Activated CD4-positive, alpha-beta T cell treated with anti-CD3 and anti-CD28 coated beads, Interleukin-2, amount 50 U/mL, for 1 hour (primary cell): ENCODE data around the gene GATD1.

Experiments used
- DNase-seq: peaks from one replicate; pipeline ENCODE4 v3.0.0-alpha.2; 2020

GATD1 gene, protein sequence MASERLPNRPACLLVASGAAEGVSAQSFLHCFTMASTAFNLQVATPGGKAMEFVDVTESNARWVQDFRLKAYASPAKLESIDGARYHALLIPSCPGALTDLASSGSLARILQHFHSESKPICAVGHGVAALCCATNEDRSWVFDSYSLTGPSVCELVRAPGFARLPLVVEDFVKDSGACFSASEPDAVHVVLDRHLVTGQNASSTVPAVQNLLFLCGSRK

DNA sequence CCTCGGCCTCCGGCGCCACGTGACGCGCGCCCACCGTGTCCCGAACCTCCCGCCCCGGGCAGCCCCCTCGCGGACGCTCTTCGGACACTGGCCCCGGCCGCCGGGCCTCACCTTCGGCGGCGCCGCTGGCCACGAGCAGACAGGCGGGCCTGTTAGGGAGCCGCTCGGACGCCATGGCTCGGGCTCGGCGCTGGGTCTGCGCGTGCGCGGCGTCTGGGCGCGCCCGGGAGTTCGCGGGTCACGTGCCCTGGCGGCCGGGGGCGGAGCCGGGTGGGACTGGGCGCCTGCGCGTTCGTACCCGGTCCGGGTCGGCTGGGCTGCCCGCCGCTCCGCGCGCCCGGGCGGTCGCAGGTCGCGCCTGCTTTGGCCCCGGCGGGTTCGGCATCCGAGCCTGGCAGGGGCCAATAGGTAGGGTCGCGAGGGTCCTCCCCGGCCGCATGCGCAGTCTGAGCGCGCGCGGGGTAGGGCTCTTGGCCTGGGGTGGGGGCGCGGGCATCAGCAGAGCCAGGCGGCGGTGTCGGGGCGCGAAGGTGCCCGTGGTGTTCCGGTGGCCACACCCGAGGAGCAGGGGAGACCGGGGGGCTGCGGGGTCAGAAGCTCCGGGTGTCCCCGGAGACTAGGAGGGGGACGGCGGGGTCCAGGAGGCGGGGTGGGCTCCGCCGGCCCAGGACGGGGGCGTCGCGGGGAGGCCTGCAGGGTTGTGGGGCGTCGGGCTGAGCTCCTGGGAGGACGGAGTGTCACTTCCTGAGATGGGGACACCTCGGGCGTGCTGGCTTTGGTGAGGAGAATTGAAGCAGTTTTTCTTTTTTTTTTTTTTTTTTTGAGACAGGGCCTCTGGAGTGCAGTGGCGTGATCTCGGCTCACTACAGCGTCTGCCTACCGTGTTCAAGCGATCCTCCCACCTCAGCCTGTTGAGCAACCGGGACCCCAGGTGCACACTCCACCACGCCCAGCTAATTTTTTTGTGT is at the start of gene GATD1:
GATD1 (minus strand) TSS at position 200 of the 968 bp plus-strand sequence; CDS start at position 175, 25 bp downstream.
- peak; percentile 93 for DNase-seq

DNA sequence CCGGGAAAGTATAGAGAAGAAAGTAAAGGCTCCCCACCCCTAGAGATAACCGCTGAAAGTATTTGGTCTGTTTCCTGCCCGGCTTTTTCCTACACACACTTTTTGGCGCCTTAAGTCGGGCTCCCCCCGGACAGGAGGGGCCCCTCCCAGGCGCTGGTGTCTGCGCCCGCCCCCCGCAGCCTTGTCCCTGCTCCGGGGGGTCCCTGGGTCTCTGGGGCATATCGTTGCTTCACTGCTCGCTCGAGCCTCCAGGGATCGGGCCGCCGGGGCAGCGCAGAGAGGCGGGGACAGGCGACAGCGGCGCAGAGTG is 49.5 kb upstream of the GATD1 start:
- DNase-seq = no peak

DNA sequence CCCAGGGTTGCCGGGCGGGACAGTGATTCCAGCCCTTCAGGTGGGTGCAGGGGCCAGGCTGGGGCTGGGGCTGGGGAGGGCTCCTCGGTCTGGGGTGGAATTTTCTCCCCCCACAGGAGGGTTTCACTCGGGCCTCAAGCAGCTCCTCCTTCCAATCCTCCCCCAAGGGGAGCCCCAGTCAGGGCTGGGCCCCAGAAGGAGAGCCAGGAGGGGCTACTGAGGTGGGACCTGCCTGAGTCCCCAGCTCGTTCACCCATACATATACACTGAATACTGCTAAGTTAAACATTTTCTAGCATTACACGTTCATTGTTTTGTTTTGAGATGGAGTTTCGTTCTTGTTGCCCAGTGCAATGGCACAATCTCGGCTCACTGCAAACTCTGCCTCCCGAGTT is 48.9 kb upstream of the GATD1 start:
- DNase-seq = no peak

DNA sequence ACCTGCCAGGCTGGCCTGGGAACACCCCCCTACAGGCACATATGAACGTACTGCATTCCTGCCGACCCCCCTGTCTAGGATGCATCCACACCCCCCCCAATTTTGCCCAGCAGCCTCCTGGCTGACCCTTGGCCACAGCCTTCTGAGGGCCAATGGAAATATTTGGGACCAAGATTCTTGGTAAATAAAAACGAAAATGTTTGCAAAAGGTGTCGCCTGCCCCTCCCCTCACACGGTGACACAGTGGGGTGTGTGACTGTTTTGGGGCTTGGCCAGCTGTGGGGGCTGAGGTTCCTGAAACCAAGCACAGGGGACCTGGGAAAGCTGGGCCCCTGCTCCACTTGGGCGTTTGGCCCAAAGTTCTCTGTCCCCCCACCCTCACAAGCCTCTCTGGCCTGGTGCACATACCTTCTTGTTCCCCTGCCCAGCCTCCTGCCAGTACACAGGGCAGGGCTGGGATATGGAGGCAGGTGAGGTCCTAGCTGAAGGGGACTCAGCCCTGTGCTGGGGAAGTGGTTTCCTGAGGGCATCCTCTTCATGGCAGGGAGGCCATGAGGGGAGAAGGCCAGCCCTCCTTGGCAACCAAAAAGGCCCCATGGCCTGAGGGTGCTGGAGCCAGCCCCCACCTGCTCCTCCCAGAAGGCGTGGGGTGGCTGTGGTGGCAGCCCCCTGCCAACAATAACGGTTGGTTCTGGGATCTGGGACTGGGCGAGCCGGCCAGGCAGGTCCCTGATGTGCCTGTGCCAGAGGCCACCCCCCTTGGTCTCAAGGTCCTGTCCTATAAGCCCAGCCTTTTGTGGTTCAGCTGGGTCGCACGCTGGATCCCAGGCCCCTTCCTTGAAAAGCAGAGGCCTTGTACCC is 48.3 kb upstream of the GATD1 start:
- no peak for DNase-seq

DNA sequence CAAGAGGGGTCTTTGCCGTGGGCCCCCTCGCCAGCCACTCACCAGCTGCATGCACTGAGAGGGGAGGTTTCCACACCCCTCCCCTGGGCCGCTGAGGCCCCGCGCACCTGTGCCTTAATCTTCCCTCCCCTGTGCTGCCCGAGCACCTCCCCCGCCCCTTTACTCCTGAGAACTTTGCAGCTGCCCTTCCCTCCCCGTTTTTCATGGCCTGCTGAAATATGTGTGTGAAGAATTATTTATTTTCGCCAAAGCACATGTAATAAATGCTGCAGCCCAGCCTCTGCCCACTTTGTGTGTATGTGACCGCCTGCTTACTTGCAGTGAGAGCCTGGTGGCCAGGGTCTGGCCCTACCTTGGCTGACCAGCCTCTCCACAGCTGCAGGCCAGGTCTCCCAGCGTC is 47.7 kb upstream of the GATD1 start:
- DNase-seq = no peak

DNA sequence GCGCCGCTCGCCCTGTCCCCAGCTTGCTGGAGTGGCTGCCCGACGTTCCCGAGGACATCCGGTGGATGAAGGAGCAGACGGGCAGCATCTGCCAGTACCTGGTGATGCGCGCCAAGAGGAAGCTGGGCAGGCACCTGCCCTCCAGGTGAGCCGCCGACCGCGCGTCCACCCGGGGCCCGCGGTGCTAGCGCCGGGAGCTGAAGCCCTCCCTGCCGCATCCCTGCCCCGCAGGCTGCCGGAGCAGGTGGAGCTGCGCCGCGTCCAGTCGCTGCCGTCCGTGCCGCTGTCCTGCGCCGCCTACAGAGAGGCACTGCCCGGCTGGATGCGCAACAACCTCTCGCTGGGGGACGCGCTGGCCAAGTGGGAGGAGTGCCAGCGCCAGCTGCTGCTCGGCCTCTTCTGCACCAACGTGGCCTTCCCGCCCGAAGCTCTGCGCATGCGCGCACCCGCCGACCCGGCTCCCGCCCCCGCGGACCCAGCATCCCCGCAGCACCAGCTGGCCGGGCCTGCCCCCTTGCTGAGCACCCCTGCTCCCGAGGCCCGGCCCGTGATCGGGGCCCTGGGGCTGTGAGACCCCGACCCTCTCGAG is 47.1 kb upstream of the GATD1 start:
- no peak for DNase-seq

DNA sequence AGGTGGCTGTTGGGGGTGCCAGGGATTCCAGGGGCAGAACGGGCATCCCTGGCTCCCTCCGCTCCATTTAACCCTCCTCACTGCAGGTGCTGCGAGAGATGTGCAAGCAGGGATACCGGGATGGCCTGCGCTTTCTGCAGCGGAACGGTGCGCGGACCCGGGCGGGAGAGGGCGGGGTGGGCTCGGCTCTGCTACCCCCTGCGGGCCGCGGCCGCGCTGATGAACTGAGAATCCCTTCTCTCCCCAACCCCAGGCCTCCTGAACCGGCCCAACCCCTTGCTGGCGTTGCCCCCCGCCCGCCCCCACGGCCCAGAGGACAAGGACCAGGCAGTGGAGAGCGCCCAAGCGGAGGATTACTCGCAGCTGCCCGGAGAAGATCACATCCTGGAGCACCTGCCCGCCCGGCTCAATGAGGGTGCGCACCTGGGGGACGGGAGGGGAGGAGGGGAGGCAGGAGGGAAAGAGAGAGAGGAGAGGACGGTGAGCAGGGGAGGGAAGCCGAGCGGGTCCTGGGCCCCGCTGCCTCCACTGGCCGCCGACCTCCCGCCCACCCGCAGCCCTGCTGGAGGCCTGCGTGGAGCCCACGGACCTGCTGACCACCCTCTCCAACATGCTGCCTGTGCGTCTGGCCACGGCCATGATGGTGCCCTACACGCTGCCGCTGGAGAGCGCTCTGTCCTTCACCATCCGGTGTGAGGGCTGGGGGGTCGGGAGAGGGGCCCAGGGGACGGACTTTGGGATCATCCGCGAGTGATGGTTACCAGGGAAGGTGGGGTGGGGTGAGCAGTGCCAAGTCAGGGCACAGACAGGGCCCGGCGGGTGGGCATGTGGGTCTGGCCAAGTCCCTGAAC is 46.4 kb upstream of the GATD1 start:
- no peak for DNase-seq

DNA sequence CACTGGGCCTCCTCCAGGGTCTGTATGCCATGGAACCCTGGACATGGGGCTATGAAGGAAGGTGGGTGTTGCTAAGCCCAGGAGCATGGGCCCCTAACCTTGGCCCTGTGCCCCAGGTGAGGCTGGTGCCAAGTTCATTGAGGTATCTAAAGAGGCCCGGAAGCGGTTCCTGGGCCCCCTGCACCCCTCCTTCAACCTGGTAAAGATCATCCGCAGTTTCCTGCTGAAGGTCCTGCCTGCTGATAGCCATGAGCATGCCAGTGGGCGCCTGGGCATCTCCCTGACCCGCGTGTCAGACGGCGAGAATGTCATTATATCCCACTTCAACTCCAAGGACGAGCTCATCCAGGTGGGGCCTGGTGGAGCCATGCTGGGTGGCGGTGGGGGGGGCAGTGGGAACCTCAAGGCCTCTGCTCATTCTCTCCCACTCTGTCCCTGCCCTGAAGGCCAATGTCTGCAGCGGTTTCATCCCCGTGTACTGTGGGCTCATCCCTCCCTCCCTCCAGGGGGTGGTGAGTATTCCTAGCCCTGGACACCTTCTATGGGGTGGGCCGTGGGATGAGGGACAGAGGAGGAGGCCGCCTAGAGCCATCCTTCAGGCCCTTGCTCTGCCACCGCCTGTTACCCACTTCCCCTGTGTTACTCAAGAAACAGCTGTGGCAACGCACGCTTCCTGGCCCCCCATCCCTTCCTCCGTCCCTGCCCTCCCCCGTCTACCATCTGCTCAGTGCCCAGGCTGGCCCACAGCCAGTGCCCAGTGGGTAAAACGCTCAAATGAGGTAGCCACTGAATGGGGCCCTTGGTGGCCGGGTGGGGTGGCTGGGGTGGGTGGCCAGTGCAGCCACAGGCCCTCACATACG is 44.5 kb upstream of the GATD1 start:
- DNase-seq = no peak

DNA sequence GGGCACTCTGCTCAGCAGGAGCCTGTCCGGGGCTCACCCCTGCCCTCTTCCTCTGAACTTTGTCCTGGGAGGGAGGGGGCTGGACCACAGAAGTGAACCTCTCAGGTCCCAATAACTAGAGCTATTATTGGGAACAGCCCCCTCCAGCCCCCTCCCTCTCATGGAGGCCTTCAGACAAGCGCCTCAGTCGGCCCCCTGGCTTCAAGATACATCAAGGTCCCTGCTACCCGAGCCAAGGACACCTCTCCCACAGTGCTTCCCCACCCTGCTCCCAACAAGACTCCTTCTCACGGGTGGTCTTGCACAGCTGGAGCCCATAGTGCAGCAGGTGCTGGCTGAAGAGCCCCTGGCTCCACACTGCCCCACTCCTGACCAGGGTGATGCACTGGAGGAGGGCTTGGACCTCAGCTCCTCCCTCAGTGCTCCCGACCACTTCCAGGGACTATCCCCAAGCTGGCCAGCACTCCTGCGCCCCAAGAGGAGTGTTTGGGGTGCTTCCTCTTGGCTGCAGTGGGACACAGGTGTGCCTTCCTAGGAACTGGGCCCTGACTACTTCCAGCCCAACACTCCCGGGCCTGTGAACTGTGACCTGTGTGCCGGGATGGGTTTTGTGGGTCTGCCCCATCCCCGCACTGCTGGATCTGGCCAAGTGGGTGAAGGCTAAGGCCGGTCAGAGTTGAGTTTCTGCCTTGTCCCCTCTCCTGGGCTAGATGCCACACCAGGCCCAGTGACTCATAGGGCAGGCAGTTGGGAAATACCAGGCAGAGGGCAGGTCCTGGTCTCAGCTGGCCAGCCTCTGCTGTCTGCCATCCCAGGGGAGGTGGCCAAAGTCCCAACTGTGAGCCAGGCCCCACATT is 43.6 kb upstream of the GATD1 start:
- no peak for DNase-seq

DNA sequence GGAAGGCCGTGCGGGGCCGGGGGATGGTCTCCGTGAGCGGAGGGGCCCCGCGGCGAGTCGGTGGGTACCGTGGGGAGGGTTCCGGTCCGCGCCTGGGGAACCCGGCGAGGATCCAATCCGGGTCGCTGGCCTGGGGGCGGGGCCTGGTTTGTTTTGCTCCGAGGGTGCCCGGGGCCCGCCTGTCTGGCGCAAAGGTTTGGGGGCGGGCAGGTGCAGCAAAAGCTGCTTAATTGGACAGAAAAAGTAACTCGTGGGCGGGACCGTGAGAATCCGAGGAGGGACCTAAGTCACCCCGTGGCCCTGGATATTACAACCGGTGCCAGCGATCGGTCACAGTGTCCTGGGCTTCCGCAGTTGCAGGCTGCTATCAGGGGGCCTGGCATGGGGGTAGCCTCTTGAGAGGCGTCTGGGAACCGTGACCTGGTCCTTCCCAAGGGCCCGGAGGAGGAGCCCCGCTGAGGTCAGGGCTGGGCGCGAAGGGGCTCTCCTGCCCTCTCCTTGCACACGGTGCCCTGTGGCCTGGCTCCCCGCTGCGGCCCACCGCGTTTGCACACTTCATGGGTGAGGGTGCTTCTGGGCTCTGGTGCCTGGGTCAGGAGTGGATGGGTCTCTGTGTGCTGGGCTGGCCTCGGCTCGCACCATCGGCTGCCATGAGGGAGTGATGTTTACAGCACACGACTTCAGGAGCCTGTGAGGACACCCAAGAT is 42.8 kb upstream of the GATD1 start:
- peak; percentile 96 for DNase-seq

DNA sequence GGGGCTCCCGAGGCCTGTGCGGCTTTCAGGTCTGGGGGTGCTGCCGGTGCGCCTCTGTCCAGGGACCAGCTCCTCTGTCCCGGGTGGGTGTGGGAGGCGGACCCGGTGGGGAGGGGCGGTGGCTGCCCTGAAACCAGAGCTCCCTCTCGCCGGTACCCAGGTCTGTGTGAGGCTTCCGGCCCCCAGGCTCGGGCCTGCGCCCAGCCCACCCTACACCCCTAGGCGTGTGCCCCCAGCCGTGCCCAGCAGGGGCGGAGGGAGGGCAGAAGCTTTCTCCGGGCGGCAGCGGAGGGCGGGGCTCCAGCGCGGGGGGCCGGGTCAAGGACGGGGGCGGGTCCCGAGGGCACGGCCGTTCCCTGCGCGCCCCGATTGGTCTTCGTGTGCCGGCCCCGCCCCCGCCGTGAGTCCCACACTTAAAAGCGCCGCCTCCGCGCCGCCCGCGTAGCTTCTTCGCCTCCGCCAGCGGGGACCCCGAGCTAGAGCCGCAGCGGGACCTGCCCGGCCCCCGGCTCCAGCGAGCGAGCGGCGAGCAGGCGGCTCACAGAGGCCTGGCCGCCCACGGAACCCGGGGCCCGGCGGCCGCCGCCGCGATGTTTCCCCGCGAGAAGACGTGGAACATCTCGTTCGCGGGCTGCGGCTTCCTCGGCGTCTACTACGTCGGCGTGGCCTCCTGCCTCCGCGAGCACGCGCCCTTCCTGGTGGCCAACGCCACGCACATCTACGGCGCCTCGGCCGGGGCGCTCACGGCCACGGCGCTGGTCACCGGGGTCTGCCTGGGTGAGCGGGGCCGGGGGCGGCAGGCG is 42.0 kb upstream of the GATD1 start:
- peak; percentile 92 for DNase-seq

DNA sequence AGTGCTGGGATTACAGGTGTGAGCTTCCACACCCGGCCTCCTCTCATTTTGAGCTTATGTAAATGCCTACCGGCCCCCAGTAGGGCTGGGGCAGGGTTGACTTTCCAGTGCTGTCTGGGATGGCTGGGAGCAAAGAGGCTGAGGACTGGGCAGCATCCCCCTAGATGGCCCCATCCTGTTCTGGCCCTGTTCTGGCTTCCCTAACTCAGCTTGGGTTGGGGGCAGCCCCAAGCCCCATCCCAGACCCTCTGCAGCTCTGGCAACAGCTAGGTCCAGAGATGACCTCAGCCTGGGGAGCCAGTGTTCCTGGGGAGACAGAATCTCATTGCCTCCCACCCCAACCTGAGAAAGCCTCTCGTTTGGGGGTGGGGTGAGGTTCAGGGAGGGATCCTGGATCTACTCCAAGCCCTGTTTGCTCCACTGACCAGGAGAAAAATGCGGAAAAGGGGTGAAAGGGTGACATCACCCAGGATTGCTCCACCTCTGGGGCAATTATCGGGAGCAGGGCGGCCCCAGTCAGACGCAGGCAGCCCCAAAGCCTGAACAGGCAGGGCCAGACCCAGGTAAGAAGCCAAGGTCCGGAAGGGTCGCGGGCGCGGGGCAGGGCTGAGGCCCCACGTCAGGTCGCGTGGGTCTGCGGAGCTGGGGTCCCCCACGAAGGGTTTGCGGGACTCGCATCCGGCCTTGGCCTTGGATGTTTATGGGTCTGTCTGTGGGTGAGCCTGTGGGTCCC is 41.3 kb upstream of the GATD1 start, which contains the start of gene PNPLA2:
PNPLA2 (plus strand) TSS at position 519 of the 733 bp plus-strand sequence. CDS start 805 bp downstream, outside the sequence.
- no peak for DNase-seq

DNA sequence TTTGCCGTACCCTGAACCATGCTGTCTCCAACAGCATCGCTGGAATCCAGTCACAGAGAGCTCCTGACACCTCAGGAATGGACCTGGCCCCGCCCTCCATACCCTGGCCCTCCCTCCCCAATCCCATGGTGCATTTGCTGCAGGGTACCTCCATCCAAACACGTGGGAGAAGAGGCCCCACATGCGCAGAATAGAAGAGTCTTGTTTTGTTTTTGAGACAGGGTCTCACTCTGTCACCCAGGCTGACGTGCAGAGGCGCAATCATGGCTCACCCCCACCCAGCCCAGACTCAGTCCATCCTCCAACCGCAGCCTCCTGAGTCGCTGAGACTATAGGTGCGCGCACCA is 39.1 kb upstream of the GATD1 start:
- no peak for DNase-seq

DNA sequence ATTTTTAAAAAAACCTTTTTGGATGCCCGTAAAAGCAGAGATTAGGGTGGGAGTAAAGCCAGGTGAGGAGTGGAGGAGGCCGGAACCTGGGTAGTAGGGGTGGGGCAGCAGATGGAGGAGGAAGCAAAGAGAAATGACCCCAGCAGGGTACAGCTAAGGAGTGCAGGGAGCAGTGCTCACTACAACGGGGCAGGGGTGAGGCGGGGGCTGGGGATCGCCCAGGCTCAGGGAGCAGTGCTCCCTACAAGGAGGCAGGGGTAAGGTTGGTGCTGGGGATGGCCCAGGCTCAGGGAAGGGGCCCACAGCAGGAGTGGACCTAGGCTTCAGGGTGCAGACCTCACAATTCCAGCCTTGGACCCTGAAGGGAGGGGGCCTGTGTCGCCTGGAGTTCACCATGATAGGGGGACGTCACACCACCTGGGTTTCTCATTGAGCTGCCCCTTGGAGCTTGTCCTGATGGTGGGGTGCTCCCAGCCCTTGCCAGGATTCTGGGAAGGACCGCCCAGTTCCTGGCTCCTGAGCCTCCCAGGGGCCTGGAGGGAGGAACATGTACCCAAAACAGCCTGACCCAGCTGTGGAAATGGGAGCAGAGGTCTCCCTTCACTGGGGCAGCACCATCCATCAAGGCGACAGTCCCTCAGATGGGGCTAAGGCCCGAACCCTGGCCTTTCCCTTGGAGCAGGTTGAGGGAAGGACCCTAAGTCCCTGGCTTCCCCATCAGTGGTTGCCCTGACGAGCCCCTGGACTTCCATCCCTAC is 38.6 kb upstream of the GATD1 start:
- DNase-seq = no peak

DNA sequence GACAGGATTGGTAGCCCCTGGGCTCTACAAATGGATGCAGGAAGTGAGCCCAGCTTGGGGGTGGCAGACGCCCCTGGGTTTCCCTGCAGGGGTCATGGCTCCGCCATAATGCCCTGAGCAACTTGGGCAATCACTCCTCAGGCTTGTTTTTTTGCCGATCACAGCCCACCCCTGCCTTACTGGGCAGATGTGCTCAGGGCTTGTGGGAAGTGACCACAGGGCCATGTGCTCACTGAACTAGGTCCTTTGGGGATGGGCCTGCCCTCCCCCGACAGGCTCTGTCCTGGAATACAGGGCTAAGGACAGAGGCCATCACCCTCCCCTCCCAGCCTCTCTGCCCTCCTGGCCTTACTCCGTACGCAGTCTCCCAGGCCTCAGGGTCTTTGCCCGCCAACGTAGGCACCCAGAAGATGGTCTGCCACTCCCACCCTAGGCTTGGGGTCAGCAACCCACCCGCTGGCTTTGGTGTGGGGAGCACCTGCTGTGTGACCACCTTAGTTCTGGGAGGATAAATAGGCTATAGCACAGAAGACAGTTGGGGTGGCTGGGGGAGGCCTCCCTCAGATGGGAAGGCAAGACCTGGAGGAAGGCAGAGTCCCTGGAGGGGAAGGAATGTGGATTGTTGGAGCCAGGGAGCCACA is 36.3 kb upstream of the GATD1 start:
- DNase-seq = no peak

DNA sequence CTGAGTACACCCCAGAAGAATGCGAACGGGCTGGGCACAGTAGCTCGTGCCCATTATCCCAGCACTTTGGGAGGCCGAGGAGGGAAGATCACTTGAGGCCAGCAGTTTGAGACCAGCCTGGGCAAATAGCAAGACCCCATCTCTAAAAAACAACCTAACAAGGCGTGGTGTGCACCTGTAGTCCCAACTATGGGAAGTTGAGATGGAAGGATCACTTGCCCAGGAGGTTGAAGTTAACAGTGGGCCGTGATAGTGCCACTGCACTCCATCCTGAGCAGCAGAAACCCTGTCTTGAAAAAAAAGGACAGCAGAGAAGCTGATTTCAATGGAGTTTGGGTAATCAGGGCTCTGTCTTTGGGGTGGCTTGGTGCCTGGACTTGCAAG is 35.8 kb upstream of the GATD1 start:
- no peak for DNase-seq

DNA sequence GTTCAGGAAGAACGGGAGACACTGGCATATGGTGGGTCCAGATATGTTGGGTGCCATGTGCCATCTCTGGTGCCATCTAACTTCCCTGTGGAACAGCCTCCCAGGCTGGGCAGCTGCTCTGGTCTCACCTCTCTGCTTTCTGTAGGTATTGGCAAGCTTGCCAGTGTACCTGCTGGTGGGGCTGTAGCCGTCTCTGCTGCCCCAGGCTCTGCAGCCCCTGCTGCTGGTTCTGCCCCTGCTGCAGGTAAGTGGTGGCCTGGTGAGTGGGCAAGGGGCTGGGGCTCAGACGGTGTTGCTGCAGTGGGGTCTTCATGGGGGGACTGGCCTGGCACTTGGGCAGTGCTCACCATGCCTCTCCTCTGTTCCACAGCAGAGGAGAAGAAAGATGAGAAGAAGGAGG is 35.1 kb upstream of the GATD1 start:
- no peak for DNase-seq
